ENCODE data around the gene PTPRD. TPM values are rescaled to one million over a fixed set of nuclear protein-coding genes. Genes with fewer than 3 reads are reported as not detected.
"Not testable (repeated sequence)": the region's sequence is repeated elsewhere in the genome, so short reads cannot be mapped to it uniquely, and the experiment has no call there.

The PTPRD gene
- total and polyA plus RNA-seq, 7 experiments from 2014 or later = 0.71 TPM; not detected in 6

GRCh38 chr9:9045572-9045971 is 1567.2 kb downstream of the PTPRD start:
- no peak for DNase-seq
- no peaks in the 10 kb centered on the region for H3K9me3 ChIP-seq (ENCODE audit: control insufficient read depth in 2 of 3, low read length in 3 of 3)
- Mint-ChIP-seq H3K36me3 (no peaks in the 10 kb centered on the region), H3K27me3 (no peaks in the 10 kb centered on the region), H3K9me3 (peaks cover 0 to 7% (median 0%) of the 10 kb centered on the region in 11 donors), H3K4me1 (no peaks in the 10 kb centered on the region), H3K4me3 (no peak overlapping the region), H3K27ac (no peak overlapping the region)
- intact Hi-C loops (cut with micrococcal nuclease) = no loop called here
- H3K4me3 ChIP-seq (ENCODE audit: low read length) = no peak overlapping the region
- ChIA-PET CTCF (no interaction called here), POLR2A (no interaction called here)
- ATAC-seq = no peak
- H3K27ac ChIP-seq (ENCODE audit: low read depth, low read length) = no peak overlapping the region
- H3K27me3 ChIP-seq (ENCODE audit: control insufficient read depth in 2 of 2, insufficient read depth in 2 of 2, low read length in 2 of 2) = no peaks in the 10 kb centered on the region
- no peaks in the 10 kb centered on the region for H3K4me1 ChIP-seq (ENCODE audit: control insufficient read depth in 2 of 2, insufficient read depth in 2 of 2, low read length in 2 of 2)
- no peaks in the 10 kb centered on the region for H3K36me3 ChIP-seq (ENCODE audit: control insufficient read depth in 2 of 3, insufficient read depth in 3 of 3, low read length in 3 of 3)

- H3K4me1 ChIP-seq (ENCODE audit: control insufficient read depth in 2 of 2, insufficient read depth in 2 of 2, low read length in 2 of 2) = no peaks in the 10 kb centered on the region
- H3K9me3 ChIP-seq (ENCODE audit: control insufficient read depth in 2 of 3, low read length in 3 of 3) = no peaks in the 10 kb centered on the region
- intact Hi-C loops (cut with micrococcal nuclease) = no loop called here
- Mint-ChIP-seq H3K4me1 (no peaks in the 10 kb centered on the region), H3K27ac (no peak overlapping the region), H3K36me3 (no peaks in the 10 kb centered on the region), H3K4me3 (no peak overlapping the region), H3K27me3 (no peaks in the 10 kb centered on the region), H3K9me3 (peaks cover 0 to 7% (median 0%) of the 10 kb centered on the region in 11 donors)
- CTCF ChIA-PET = no interaction called here
- DNase-seq = no peak
- ATAC-seq = no peak
- POLR2A ChIA-PET = no interaction called here
- H3K4me3 ChIP-seq (ENCODE audit: low read length) = no peak overlapping the region
- H3K27me3 ChIP-seq (ENCODE audit: control insufficient read depth in 2 of 2, insufficient read depth in 2 of 2, low read length in 2 of 2) = no peaks in the 10 kb centered on the region
- H3K27ac ChIP-seq (ENCODE audit: low read depth, low read length) = no peak overlapping the region
- no peaks in the 10 kb centered on the region for H3K36me3 ChIP-seq (ENCODE audit: control insufficient read depth in 2 of 3, insufficient read depth in 3 of 3, low read length in 3 of 3)
Observed at GRCh38 chr9:9045072-9045471, 1567.7 kb downstream of the PTPRD start.

- CTCF ChIA-PET = not testable (repeated sequence)
Observed at GRCh38 chr9:9043788-9044187, 1569.0 kb downstream of the PTPRD start.

GRCh38 chr9:9041756-9042155 is 1571.0 kb downstream of the PTPRD start:
- Histone ChIP-seq H3K36me3 (ENCODE audit: control insufficient read depth in 2 of 3, insufficient read depth in 3 of 3, low read length in 3 of 3) (no peaks in the 10 kb centered on the region), H3K27ac (ENCODE audit: low read depth, low read length) (no peak overlapping the region), H3K4me1 (ENCODE audit: control insufficient read depth in 2 of 2, insufficient read depth in 2 of 2, low read length in 2 of 2) (no peaks in the 10 kb centered on the region), H3K9me3 (ENCODE audit: control insufficient read depth in 2 of 3, low read length in 3 of 3) (no peaks in the 10 kb centered on the region), H3K27me3 (ENCODE audit: control insufficient read depth in 2 of 2, insufficient read depth in 2 of 2, low read length in 2 of 2) (no peaks in the 10 kb centered on the region), H3K4me3 (ENCODE audit: low read length) (no peak overlapping the region)
- ChIA-PET POLR2A (no interaction called here), CTCF (no interaction called here)
- Mint-ChIP-seq H3K9me3 (peaks cover 0 to 7% (median 0%) of the 10 kb centered on the region in 11 donors), H3K4me3 (no peak overlapping the region), H3K27me3 (no peaks in the 10 kb centered on the region), H3K4me1 (no peaks in the 10 kb centered on the region), H3K36me3 (no peaks in the 10 kb centered on the region), H3K27ac (no peak overlapping the region)
- intact Hi-C loops (cut with micrococcal nuclease) = no loop called here
- ATAC-seq (no peak), DNase-seq (no peak)

More at GRCh38 chr9:9043788-9044187, 1569.0 kb downstream of the PTPRD start:
- H3K4me1 Mint-ChIP-seq; H3K4me1 ChIP-seq (ENCODE audit: control insufficient read depth in 2 of 2, insufficient read depth in 2 of 2, low read length in 2 of 2); H3K27ac ChIP-seq (ENCODE audit: low read depth, low read length); H3K36me3 Mint-ChIP-seq; H3K4me3 ChIP-seq (ENCODE audit: low read length); ATAC-seq; H3K27ac Mint-ChIP-seq; DNase-seq; H3K9me3 Mint-ChIP-seq; intact Hi-C loops (cut with micrococcal nuclease); POLR2A ChIA-PET; H3K4me3 Mint-ChIP-seq; H3K36me3 ChIP-seq (ENCODE audit: control insufficient read depth in 2 of 3, insufficient read depth in 3 of 3, low read length in 3 of 3); H3K27me3 ChIP-seq (ENCODE audit: control insufficient read depth in 2 of 2, insufficient read depth in 2 of 2, low read length in 2 of 2); H3K9me3 ChIP-seq (ENCODE audit: control insufficient read depth in 2 of 3, low read length in 3 of 3); H3K27me3 Mint-ChIP-seq: not testable (repeated sequence)

GRCh38 chr9:9033022-9033421 is 1579.8 kb downstream of the PTPRD start:
- no peak overlapping the region for H3K27ac Mint-ChIP-seq
- Histone ChIP-seq H3K36me3 (ENCODE audit: control insufficient read depth in 2 of 3, insufficient read depth in 3 of 3, low read length in 3 of 3) (no peaks in the 10 kb centered on the region), H3K27me3 (ENCODE audit: control insufficient read depth in 2 of 2, insufficient read depth in 2 of 2, low read length in 2 of 2) (no peaks in the 10 kb centered on the region), H3K27ac (ENCODE audit: low read depth, low read length) (no peak overlapping the region), H3K4me1 (ENCODE audit: control insufficient read depth in 2 of 2, insufficient read depth in 2 of 2, low read length in 2 of 2) (no peaks in the 10 kb centered on the region), H3K4me3 (ENCODE audit: low read length) (no peak overlapping the region), H3K9me3 (ENCODE audit: control insufficient read depth in 2 of 3, low read length in 3 of 3) (no peaks in the 10 kb centered on the region)
- CTCF ChIA-PET = no interaction called here
- ATAC-seq (no peak), DNase-seq (no peak)
- POLR2A ChIA-PET = no interaction called here
- no peaks in the 10 kb centered on the region for H3K36me3 Mint-ChIP-seq
- H3K4me3 Mint-ChIP-seq = no peak overlapping the region
- peaks cover 0 to 13% (median 3%) of the 10 kb centered on the region in 11 donors for H3K9me3 Mint-ChIP-seq
- no peaks in the 10 kb centered on the region for H3K27me3 Mint-ChIP-seq
- no peaks in the 10 kb centered on the region for H3K4me1 Mint-ChIP-seq
- intact Hi-C loops (cut with micrococcal nuclease) = no loop called here

GRCh38 chr9:9016597-9016996 is 1596.2 kb downstream of the PTPRD start:
- no peak overlapping the region for H3K4me3 Mint-ChIP-seq
- Histone ChIP-seq H3K27ac (ENCODE audit: low read depth, low read length) (no peak overlapping the region), H3K27me3 (ENCODE audit: control insufficient read depth in 2 of 2, insufficient read depth in 2 of 2, low read length in 2 of 2) (no peaks in the 10 kb centered on the region), H3K9me3 (ENCODE audit: control insufficient read depth in 2 of 3, low read length in 3 of 3) (no peaks in the 10 kb centered on the region), H3K4me3 (ENCODE audit: low read length) (no peak overlapping the region), H3K36me3 (ENCODE audit: control insufficient read depth in 2 of 3, insufficient read depth in 3 of 3, low read length in 3 of 3) (no peaks in the 10 kb centered on the region), H3K4me1 (ENCODE audit: control insufficient read depth in 2 of 2, insufficient read depth in 2 of 2, low read length in 2 of 2) (no peaks in the 10 kb centered on the region)
- H3K36me3 Mint-ChIP-seq = no peaks in the 10 kb centered on the region
- ATAC-seq = no peak
- intact Hi-C loops (cut with micrococcal nuclease) = no loop called here
- no peak overlapping the region for H3K27ac Mint-ChIP-seq
- ChIA-PET CTCF (no interaction called here), POLR2A (no interaction called here)
- H3K4me1 Mint-ChIP-seq = no peaks in the 10 kb centered on the region
- H3K9me3 Mint-ChIP-seq = peaks cover 0 to 25% (median 2%) of the 10 kb centered on the region in 11 donors
- no peaks in the 10 kb centered on the region for H3K27me3 Mint-ChIP-seq
- DNase-seq = no peak

- Histone ChIP-seq H3K27ac (ENCODE audit: low read depth, low read length) (no peak overlapping the region), H3K4me1 (ENCODE audit: control insufficient read depth in 2 of 2, insufficient read depth in 2 of 2, low read length in 2 of 2) (no peaks in the 10 kb centered on the region), H3K4me3 (ENCODE audit: low read length) (no peak overlapping the region), H3K9me3 (ENCODE audit: control insufficient read depth in 2 of 3, low read length in 3 of 3) (no peaks in the 10 kb centered on the region), H3K27me3 (ENCODE audit: control insufficient read depth in 2 of 2, insufficient read depth in 2 of 2, low read length in 2 of 2) (no peaks in the 10 kb centered on the region), H3K36me3 (ENCODE audit: control insufficient read depth in 2 of 3, insufficient read depth in 3 of 3, low read length in 3 of 3) (no peaks in the 10 kb centered on the region)
- Mint-ChIP-seq H3K36me3 (no peaks in the 10 kb centered on the region), H3K4me1 (no peaks in the 10 kb centered on the region), H3K9me3 (peaks cover 0 to 3% (median 0%) of the 10 kb centered on the region in 11 donors), H3K27me3 (no peaks in the 10 kb centered on the region), H3K27ac (no peak overlapping the region), H3K4me3 (no peak overlapping the region)
- POLR2A ChIA-PET = no interaction called here
- CTCF ChIA-PET = no interaction called here
- intact Hi-C loops (cut with micrococcal nuclease) = no loop called here
- no peak for DNase-seq
- ATAC-seq = no peak
Observed at GRCh38 chr9:9004810-9005209, 1608.0 kb downstream of the PTPRD start.
